GM19025 (cell line): Measurements from ENCODE around the gene ELF3.
"Not testable (repeated sequence)": the region's sequence is repeated elsewhere in the genome, so short reads cannot be mapped to it uniquely, and the experiment has no call there.

ENCODE experiments used
- ATAC-seq: cut with Tn5 transposase; IDR thresholded peaks from one replicate; pipeline ENCODE4 v1.9.1; 2021; ENCODE audit warnings: mild to moderate bottlenecking, low read depth, moderate library complexity; ENCODE audit not compliant: unreplicated experiment

The ELF3 gene

DNA sequence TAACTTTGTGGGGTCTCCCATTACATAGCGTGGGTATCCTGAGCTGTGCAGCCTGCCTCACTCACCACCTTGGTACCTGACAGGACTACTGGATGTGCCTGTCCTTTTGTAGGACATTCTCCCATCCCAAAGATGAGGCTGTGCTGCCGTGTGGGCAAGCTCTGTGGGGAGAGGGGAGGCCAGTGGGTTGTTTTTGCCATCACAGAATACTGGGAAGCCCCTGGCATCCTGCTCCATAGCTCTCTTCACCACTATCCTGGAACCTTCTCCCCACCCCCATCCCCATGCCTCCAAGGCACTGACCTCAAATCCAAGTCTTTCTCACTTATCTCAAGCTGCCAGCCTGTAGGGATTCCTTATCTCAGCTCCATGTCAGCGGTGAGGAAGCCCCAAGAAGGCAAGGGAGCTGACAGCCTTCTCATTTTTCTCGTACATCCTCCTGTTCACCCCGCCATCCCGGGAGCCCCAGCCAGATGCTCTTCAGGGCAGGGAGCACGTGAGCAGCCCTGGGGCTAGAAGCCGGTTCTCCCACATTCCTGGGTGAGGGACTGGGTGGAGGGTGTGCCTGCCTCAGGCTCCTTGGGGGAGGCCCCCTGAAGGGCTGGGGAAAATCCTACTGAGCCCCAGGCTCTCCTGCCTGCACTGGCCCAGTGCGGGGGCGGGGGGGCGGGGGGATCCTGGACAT, 2.4 kb upstream of the ELF3 start:
- no peak for ATAC-seq

DNA sequence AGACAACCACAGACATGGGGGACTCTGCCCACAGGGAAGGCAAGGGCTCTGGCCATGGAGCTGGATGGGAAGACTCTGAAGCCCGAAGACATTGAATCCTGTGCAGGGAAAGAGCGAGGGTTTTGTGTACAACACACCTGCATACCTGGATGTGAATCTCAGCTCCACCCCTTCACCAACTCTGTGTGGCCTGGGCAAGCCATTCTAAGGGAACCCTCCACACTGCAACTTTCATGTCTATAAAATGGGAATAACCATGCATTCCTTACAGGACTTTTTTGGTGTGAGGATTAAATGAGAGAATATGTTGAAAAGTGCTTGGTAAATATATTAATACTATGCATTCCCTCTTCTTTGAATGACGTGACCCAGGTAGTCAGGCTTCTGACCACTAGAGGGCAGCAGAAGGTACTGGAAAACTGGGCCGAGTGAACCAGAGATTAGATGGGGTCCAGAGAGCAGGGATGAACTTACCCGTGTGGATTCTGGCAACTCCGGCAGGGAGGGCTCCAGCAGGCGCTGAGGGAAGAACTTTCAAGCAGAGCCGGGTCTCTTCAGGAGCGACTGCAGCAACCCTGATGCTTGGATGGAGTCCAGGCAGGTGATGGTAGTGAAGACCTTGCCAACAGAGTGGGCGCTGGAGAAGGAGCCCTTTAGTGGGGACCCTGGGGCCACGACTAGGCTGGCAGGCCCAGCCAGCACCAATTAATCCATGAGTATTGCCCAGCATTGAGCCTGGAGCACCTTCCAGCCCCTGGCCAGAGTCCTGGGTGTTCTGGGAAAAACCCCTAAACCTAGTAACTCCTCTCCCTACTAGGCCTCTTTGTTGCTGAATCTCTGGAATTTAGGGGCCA, 834 bp upstream of the ELF3 start:
- peak; percentile 36 for ATAC-seq

DNA sequence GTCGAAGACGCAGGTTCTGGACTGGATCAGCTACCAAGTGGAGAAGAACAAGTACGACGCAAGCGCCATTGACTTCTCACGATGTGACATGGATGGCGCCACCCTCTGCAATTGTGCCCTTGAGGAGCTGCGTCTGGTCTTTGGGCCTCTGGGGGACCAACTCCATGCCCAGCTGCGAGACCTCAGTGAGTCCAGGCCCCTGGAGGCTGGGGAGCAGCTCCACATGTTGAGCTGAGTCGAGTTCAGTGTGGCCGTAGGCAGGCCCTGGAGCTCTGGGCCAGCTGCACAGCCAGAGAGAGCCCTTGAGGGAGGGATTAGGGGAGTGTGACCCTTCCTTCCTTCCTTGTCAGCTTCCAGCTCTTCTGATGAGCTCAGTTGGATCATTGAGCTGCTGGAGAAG, 1.6 kb downstream of the ELF3 start:
- no peak for ATAC-seq

DNA sequence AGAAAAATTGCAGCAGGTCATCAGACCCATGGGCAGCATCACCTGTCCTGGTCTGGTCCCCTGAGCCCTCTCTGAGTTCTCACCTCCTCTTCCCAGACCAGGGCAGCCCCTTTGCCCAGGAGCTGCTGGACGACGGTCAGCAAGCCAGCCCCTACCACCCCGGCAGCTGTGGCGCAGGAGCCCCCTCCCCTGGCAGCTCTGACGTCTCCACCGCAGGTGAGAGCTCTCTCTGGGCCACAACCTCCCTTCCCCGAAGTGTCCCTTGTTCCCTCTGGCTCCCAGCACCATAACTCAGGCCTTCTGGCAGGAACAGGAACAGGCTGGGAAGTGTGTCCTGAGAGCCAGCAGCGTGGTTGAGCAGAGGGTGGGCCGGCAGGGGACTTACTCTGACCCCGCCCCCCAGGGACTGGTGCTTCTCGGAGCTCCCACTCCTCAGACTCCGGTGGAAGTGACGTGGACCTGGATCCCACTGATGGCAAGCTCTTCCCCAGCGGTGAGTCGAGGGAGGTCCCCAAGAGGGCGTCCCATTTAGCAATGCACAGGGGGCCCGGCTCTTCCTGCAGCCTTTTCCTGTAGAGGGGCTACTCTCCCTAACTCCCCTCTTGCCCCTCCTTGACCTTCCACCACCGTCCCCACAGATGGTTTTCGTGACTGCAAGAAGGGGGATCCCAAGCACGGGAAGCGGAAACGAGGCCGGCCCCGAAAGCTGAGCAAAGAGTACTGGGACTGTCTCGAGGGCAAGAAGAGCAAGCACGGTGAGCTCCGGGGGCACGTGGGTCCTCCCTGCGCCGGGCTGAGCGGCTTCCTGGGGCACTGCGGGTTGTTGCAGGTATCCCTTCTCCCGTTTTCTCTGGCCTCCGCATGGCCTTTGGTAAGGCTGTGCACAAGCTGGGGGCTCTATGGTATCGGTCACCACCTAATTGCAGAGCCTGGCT, 2.4 kb downstream of the ELF3 start:
- ATAC-seq, result no peak

DNA sequence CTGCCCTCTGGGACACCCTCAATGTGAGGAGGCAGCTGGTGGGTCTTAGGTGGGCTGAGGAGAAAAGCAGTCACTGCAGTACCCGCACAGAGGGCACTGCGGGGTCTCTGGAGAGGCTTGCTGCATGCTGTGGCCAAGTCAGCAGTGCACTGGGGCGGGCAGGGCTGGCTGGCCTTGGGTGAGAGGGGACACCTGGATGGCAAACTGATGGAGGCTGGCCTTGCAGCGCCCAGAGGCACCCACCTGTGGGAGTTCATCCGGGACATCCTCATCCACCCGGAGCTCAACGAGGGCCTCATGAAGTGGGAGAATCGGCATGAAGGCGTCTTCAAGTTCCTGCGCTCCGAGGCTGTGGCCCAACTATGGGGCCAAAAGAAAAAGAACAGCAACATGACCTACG, 3.2 kb downstream of the ELF3 start:
- ATAC-seq, result no peak

DNA sequence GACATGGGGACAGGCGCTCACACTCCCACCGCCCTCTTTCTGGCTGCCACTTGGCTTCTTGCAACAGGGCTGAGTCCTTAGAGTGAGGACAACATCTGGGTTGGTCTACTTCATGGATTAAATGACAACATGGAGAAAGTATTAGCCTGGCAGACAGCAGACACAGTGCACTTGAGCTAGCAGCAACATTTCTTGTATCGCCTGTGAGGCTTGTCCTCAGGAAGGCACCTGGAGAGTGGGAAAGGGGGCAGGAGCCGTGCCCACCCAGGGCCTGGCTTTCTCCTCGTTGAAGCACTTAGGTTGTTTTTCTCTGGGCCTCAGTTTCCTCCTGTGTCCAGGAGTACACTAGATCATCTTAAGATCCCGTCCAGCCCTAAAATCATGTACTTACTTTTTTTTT, 3.7 kb downstream of the ELF3 start:
- no peak for ATAC-seq

DNA sequence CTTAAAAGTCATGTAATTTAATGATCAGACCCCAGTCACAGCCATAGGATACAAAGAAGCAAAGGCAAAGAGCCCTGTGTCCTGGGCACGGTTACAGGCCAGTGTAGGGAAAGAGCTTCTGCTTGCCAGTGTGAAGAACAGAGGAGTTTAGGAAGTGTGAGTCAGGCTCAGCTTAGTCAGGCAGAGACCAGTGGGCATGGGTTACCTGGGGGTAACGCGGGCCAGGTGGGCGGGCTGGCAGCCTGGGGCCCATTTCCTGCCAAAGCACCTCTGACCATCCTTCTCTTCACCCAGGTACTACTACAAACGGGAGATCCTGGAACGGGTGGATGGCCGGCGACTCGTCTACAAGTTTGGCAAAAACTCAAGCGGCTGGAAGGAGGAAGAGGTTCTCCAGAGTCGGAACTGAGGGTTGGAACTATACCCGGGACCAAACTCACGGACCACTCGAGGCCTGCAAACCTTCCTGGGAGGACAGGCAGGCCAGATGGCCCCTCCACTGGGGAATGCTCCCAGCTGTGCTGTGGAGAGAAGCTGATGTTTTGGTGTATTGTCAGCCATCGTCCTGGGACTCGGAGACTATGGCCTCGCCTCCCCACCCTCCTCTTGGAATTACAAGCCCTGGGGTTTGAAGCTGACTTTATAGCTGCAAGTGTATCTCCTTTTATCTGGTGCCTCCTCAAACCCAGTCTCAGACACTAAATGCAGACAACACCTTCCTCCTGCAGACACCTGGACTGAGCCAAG, 4.7 kb downstream of the ELF3 start:
- ATAC-seq, result no peak

DNA sequence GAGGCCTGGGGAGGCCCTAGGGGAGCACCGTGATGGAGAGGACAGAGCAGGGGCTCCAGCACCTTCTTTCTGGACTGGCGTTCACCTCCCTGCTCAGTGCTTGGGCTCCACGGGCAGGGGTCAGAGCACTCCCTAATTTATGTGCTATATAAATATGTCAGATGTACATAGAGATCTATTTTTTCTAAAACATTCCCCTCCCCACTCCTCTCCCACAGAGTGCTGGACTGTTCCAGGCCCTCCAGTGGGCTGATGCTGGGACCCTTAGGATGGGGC, 5.2 kb downstream of the ELF3 start:
- no peak for ATAC-seq

DNA sequence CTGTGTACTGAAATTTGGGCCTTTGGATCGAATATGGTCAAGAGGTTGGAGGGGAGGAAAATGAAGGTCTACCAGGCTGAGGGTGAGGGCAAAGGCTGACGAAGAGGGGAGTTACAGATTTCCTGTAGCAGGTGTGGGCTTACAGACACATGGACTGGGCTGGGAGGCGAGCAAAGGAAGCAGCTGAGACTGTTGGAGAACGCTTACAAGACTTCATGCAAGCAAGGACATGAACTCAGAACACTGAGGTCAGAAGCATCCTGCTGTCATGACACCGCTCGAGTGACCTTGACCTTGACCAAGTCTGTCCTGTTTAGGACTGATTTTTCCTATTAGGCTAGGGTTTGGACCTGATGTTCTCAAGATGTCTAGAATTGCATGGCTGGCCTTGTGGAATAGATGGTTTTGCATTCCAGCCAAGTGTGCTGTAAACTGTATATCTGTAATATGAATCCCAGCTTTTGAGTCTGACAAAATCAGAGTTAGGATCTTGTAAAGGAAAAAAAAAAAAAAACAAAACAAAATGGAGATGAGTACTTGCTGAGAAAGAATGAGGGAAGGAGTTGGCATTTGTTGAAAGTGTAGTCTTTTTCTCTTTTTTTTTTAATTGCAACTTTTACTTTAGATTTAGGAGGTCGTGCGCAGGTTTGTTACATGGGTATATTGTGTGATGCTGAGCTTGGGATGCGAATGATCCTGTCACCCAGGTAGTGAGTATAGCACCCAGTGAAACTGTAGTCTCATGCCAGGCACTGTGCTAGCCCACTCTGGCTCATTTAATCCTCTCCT, 5.8 kb downstream of the ELF3 start:
- ATAC-seq, result no peak

DNA sequence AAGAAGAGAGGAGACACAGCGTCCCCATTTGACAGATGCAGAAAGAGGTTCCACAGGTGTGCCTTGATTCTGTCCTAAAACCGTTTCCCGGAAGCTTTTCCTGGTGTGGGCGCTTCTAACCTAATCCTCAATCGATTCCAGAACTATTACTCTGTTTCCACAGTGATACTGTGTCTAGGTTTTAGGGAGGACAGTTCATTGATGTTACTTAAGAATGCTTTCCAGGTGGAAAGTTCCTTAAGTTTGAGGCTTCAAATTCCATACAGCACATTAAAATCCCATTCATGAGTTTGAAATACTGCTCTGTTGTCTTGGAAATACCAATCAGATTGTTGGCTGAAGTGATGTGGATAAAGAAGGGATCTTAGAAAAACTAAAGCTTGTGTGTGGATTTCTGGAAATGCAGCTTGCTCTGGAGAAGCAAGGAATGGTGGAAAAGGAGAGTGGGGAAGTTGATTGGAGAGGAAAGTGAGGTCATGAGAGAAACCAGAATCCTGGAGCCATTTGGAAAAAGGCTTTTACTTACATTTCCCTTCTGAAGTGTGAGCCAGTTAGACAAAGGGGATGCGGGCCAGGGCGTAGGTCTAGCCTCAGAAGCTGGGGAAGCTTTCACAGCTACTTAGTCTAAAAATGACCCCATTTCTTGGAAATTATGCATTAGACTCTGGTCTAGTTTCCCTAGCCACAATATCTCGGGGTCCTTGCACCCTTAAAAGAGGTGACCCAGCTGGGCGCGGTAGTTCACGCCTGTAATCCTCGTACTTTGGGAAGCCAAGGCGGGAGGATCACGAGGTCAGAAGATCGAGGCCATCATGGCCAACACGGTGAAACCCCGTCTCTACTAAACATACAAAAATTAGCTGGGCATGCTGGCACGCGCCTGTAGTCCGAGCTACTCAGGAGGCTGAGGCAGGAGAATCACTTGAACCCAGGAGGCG, 6.7 kb downstream of the ELF3 start:
- no peak for ATAC-seq

DNA sequence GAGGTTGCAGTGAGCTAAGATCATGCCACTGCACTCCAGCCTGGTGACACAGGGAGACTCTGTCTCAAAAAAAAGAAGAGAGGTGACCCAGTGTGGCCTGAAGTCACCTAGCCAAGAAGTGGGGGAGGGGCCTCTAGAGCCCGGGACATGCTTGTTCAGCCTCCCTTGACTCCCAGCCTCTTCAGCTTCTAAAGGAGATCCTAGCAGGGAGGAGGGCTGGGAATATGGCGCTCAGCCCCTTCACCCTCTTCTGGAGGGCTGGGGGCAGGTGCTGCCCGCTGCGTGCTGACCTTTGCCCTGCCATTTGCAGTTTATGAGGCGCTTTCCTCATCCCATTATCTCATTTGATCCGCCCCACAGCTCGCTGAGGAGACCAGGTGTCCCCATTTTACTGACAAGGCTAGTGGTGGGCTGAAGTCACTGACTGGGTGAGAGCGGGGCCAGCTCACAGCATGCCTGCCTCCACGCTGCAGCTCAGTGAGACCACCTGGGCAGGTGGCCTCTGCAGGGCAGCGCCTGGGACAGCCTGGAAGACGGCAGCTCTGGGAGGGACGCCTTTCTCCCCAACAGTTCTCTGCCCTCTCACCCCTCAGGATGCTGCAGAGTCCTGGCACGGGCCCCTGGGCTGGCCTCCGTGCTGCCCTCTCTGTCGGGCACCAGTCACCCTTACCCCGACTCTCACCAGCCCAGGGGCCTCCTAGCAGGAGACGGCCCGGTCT, 7.5 kb downstream of the ELF3 start:
- ATAC-seq, result no peak

DNA sequence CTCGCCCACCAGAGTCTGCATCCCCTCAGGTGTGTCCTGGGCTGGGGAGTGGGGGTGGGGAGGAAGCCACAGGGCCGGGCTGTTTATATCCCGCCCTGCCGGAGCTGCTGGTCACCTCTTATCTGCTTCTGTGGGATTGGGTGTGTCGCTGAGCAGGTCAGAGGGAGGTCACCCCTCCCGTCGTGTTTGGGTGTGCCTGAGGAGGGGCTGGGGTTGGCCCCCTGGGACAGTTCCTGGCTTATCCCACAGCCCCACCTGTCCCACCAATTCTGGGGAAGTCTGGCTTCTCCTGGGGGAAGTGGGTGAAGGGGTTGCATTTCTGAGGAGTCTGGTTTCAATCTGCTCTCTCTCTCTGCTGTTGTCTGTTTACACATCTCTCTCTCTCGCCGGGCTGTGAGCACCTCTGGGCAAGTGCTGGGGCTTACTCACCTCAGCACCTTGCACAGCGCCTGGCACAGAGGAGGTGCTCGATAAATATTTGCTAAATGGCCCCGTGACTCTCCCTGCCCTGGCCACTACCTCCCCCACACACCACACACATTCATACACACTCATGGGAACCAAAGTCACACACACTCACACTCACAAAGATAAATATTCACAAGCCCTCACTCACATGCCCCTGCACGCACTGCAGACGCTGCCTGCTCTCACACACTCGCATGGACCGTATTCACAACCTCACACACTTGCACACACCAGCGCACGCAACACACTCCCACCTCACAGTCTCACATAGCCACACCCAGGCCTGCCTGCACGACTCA, 8.3 kb downstream of the ELF3 start:
- ATAC-seq, result no peak

DNA sequence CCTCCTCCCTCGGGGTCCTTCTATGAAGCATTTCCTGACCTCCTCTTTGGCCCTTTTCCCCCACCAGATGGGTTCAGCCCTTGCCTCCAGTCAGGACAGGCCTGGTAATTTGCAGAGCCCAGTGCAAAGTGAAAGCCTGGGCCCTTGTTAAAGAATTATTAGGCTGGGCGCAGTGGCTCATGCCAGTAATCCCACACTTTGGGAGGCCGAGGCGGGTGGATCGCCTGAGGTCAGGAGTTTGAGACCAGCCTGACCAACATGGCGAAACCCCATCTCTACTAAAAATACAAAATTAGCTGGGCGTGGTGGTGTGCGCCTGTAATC, 8.8 kb downstream of the ELF3 start:
- not testable (repeated sequence) for ATAC-seq

DNA sequence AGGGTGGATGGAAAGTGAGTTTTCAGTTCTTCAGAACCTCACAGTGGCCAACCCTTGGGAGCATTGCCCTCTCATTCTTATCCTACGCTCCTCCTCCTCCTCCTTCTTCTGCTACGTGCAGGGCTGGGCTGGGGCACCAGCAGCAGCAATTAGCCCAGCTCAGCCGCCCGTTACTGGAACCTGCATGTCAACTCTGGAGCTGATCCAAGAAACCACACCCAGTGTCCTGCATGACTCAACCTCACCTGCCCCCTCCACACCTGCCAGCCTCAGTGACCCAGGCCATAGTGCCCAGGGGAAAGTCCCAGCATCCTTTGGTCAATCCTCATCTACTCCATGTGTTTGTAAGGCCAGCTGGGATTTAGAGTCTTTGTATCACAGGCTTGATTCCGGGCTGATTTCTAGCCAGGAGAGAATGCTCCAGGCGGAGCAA, 12.6 kb downstream of the ELF3 start:
- no peak for ATAC-seq

DNA sequence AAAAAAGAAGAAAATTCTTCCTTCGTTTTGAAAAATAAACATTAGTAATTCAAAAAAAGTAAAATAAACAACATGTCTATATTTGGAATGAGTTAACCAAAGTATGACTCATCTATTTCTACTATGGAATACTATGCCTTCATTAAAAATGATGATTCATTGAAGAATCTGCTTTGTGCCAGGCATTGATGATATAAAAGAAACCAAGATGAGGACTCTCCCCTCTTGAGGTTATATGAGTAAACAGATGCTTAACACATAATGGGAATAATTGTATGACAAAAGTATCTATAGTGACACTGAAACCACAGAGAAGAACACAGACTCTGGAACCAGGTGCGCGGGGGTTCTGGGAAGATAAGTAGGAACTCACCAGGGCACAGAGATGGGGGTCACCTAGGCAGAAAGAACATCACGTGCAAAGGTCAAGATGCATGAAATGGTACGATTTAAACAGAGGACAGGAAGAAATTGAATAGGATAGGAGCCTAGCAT, 18.8 kb downstream of the ELF3 start:
- ATAC-seq, result no peak

DNA sequence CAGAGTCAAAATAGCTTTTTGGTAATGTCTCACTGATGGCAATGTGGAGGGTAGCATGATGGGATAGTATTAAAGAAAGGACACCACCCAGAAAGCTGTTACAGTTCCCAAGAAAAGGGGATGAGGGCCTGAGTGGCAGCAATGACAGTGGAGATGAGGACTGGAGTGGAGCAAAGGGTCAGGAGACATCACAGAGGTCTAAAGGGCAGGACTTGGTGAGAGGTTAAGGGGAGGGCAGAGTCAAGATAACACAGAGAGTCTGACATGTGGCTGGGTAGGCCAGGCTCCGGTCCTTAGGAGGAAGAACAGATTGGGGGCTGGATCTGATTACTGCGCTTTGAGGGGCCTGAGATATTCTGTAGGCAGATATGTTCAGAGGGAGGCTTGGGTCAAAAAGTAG, 19.3 kb downstream of the ELF3 start:
- no peak for ATAC-seq

DNA sequence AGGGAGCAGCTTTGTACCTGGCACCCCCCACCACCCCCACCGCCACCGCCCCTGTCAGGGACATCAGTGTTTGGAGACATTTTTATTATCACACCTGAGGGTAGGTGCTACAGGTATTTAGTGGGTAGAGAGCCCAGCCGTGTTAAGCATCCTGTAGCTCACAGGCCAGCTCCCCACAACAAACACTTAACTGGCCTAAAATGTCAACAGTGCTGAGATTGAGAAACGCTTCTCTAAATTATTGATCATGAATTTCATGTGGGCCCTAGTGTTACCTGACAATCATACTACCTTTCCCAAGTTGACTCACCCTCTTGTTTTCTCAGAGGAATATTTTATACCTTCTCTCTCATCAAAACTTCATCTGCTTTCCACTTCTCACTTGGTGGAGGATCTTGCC, 21.4 kb downstream of the ELF3 start:
- ATAC-seq, result no peak
